DMS114 treated with DMSO at 0.1 percent for 48 hours (cell line): ENCODE results near the gene UQCRH.
"Not testable (repeated sequence)": the region's sequence is repeated elsewhere in the genome, so short reads cannot be mapped to it uniquely, and the experiment has no call there.

Experiments used
- DNase-seq: peaks from one replicate; lab custom pipeline; 2025; ENCODE audit not compliant: unreplicated experiment; lab: John Stamatoyannopoulos, UW

UQCRH gene

GRCh38 chr1:46298387-46298786 is 5.1 kb upstream of the UQCRH start:
- DNase-seq, result no peak

GRCh38 chr1:46300673-46301405 is 2.7 kb upstream of the UQCRH start:
- DNase-seq, result no peak

GRCh38 chr1:46301406-46301807 is 2.1 kb upstream of the UQCRH start:
- no peak for DNase-seq

GRCh38 chr1:46301808-46302640 is 1.5 kb upstream of the UQCRH start:
- DNase-seq, result no peak

- DNase-seq, result no peak
Observed at GRCh38 chr1:46302641-46303037, 859 bp upstream of the UQCRH start.

- DNase-seq, result no peak
Observed at GRCh38 chr1:46303872-46304326, 401 bp downstream of the UQCRH start.

GRCh38 chr1:46306159-46306530 is 2.6 kb downstream of the UQCRH start:
- DNase-seq, result no peak

- DNase-seq, result no peak
Observed at GRCh38 chr1:46309401-46310159, 6.1 kb downstream of the UQCRH start.

GRCh38 chr1:46310321-46310720 is 6.8 kb downstream of the UQCRH start:
- DNase-seq, result no peak

- DNase-seq, result no peak
Observed at GRCh38 chr1:46315669-46316403, 12.3 kb downstream of the UQCRH start.

GRCh38 chr1:46317323-46317722 is 13.8 kb downstream of the UQCRH start:
- no peak for DNase-seq

- DNase-seq, result not testable (repeated sequence)
Observed at GRCh38 chr1:46319301-46319700, 15.8 kb downstream of the UQCRH start.

GRCh38 chr1:46319960-46320914 is 16.7 kb downstream of the UQCRH start:
- not testable (repeated sequence) for DNase-seq

GRCh38 chr1:46322191-46322590 is 18.7 kb downstream of the UQCRH start:
- DNase-seq, result not testable (repeated sequence)

GRCh38 chr1:46325285-46326076 is 22.0 kb downstream of the UQCRH start:
- DNase-seq, result not testable (repeated sequence)

- not testable (repeated sequence) for DNase-seq
Observed at GRCh38 chr1:46328182-46328581, 24.7 kb downstream of the UQCRH start.

GRCh38 chr1:46329807-46330206 is 26.3 kb downstream of the UQCRH start:
- not testable (repeated sequence) for DNase-seq

GRCh38 chr1:46330381-46330780 is 26.9 kb downstream of the UQCRH start:
- DNase-seq, result not testable (repeated sequence)
